HUES64 (cell line): ENCODE results near the gene SCYL3.
"Not testable (repeated sequence)": the region's sequence is repeated elsewhere in the genome, so short reads cannot be mapped to it uniquely, and the experiment has no call there.

Experiments used
- H3K27ac ChIP-seq: 2 replicates; pipeline ENCODE4 v1.7.0; 2013; ENCODE audit warnings: low read depth, low read length, inconsistent platforms
- H3K27me3 ChIP-seq: 2 replicates; pipeline ENCODE4 v1.6.1; 2013; ENCODE audit warnings: mild to moderate bottlenecking, low read length; ENCODE audit not compliant: insufficient read depth
- H3K36me3 ChIP-seq: 2 replicates; pipeline ENCODE4 v1.6.1; 2013; ENCODE audit warnings: mild to moderate bottlenecking, low read length; ENCODE audit not compliant: insufficient read depth
- H3K4me1 ChIP-seq: 2 replicates; pipeline ENCODE4 v1.6.1; 2013; ENCODE audit warnings: mild to moderate bottlenecking, low read length, moderate library complexity; ENCODE audit not compliant: insufficient read depth
- H3K4me3 ChIP-seq: 2 replicates; pipeline ENCODE4 v1.5.1; 2013; ENCODE audit warnings: mild to moderate bottlenecking, low read length, moderate library complexity
- H3K9ac ChIP-seq: 2 replicates; pipeline ENCODE4 v1.6.1; 2013; ENCODE audit warnings: mild to moderate bottlenecking, low read depth, low read length
- H3K9me3 ChIP-seq: 2 replicates; pipeline ENCODE4 v1.6.1; 2013; ENCODE audit warnings: low read depth, low read length; ENCODE audit not compliant: insufficient read depth
- WGBS: fragments of 150-250, 120-280 bp; methylation state at CpG from one replicate; pipeline ENCODE4 v1.1.7; 2013; ENCODE audit warnings: missing lambda C conversion rate; 5-methylcytosine and 5-hydroxymethylcytosine counted together

The SCYL3 gene

GRCh38 chr1:169867012-169867675 lies 26.6 kb downstream of the SCYL3 start:
- H3K36me3 ChIP-seq, result peaks cover 87% of the 10 kb centered on the region

GRCh38 chr1:169866577-169866976 lies 27.1 kb downstream of the SCYL3 start:
- Histone ChIP-seq H3K27ac (no peak overlapping the region), H3K9ac (no peak overlapping the region), H3K4me3 (no peak overlapping the region), H3K4me1 (no peaks in the 10 kb centered on the region), H3K27me3 (no peaks in the 10 kb centered on the region), H3K36me3 (peaks cover 87% of the 10 kb centered on the region), H3K9me3 (no peaks in the 10 kb centered on the region)
- WGBS, result 93% methylated on average over 2 of the region's 2 CpGs

More at GRCh38 chr1:169867012-169867675, 26.6 kb downstream of the SCYL3 start:
- Histone ChIP-seq H3K9ac (no peak overlapping the region), H3K9me3 (peaks cover 3% of the 10 kb centered on the region; the same call in 1 of the 2 replicates), H3K4me3 (no peak overlapping the region), H3K4me1 (no peaks in the 10 kb centered on the region), H3K27me3 (no peaks in the 10 kb centered on the region), H3K27ac (no peak overlapping the region)
- WGBS, result 99% methylated on average over 3 of the region's 4 CpGs

GRCh38 chr1:169864531-169864930 lies 29.2 kb downstream of the SCYL3 start:
- 93% methylated on average over 10 of the region's 10 CpGs for WGBS
- not testable (repeated sequence) for H3K4me3 ChIP-seq, H3K4me1 ChIP-seq, H3K27me3 ChIP-seq, H3K27ac ChIP-seq, H3K9ac ChIP-seq, H3K9me3 ChIP-seq
- H3K36me3 ChIP-seq, result peaks cover 93% of the 10 kb centered on the region

GRCh38 chr1:169860750-169861149 lies 32.9 kb downstream of the SCYL3 start:
- Histone ChIP-seq H3K36me3 (peaks cover 92% of the 10 kb centered on the region), H3K4me3 (no peak overlapping the region), H3K9me3 (no peaks in the 10 kb centered on the region), H3K27me3 (no peaks in the 10 kb centered on the region), H3K27ac (no peak overlapping the region), H3K9ac (no peak overlapping the region), H3K4me1 (no peaks in the 10 kb centered on the region)

GRCh38 chr1:169860187-169860586 lies 33.5 kb downstream of the SCYL3 start:
- H3K9me3 ChIP-seq, result no peaks in the 10 kb centered on the region
- no peaks in the 10 kb centered on the region for H3K27me3 ChIP-seq
- H3K4me1 ChIP-seq, result no peaks in the 10 kb centered on the region
- no peak overlapping the region for H3K4me3 ChIP-seq
- peaks cover 92% of the 10 kb centered on the region for H3K36me3 ChIP-seq
- H3K27ac ChIP-seq, result no peak overlapping the region
- 88% methylated on average over 1 of the region's 1 CpG for WGBS
- H3K9ac ChIP-seq, result no peak overlapping the region

- Histone ChIP-seq H3K27me3 (no peaks in the 10 kb centered on the region), H3K27ac (no peak overlapping the region), H3K9ac (no peak overlapping the region), H3K9me3 (no peaks in the 10 kb centered on the region), H3K4me3 (no peak overlapping the region), H3K4me1 (no peaks in the 10 kb centered on the region), H3K36me3 (peaks cover 95% of the 10 kb centered on the region)
- 91% methylated on average over 4 of the region's 4 CpGs for WGBS
Observed at GRCh38 chr1:169859001-169859400, 34.7 kb downstream of the SCYL3 start.

- Histone ChIP-seq H3K9ac (no peak overlapping the region), H3K36me3 (peaks cover 95% of the 10 kb centered on the region), H3K4me1 (no peaks in the 10 kb centered on the region), H3K27me3 (no peaks in the 10 kb centered on the region), H3K27ac (no peak overlapping the region), H3K9me3 (no peaks in the 10 kb centered on the region), H3K4me3 (no peak overlapping the region)
- 92% methylated on average over 3 of the region's 3 CpGs for WGBS
Observed at GRCh38 chr1:169858467-169858866, 35.2 kb downstream of the SCYL3 start.

GRCh38 chr1:169853341-169853740 lies 40.4 kb downstream of the SCYL3 start:
- no peaks in the 10 kb centered on the region for H3K9me3 ChIP-seq
- no peak overlapping the region for H3K4me3 ChIP-seq
- H3K9ac ChIP-seq, result no peak overlapping the region
- H3K4me1 ChIP-seq, result no peaks in the 10 kb centered on the region
- H3K27ac ChIP-seq, result no peak overlapping the region
- peaks cover 96% of the 10 kb centered on the region for H3K36me3 ChIP-seq
- no peaks in the 10 kb centered on the region for H3K27me3 ChIP-seq
- 89% methylated on average over 1 of the region's 1 CpG for WGBS

GRCh38 chr1:169849346-169850022 lies 44.2 kb downstream of the SCYL3 start:
- no peaks in the 10 kb centered on the region for H3K9me3 ChIP-seq
- H3K9ac ChIP-seq, result no peak overlapping the region
- H3K4me3 ChIP-seq, result no peak overlapping the region
- H3K4me1 ChIP-seq, result no peaks in the 10 kb centered on the region
- no peak overlapping the region for H3K27ac ChIP-seq
- H3K27me3 ChIP-seq, result no peaks in the 10 kb centered on the region
- H3K36me3 ChIP-seq, result peaks cover 97% of the 10 kb centered on the region
- WGBS, result 97% methylated on average over 5 of the region's 5 CpGs

- no peaks in the 10 kb centered on the region for H3K9me3 ChIP-seq
- WGBS, result 91% methylated on average over 2 of the region's 2 CpGs
- no peaks in the 10 kb centered on the region for H3K27me3 ChIP-seq
- peaks cover 97% of the 10 kb centered on the region for H3K36me3 ChIP-seq
- H3K4me1 ChIP-seq, result no peaks in the 10 kb centered on the region
- no peak overlapping the region for H3K27ac ChIP-seq
- H3K9ac ChIP-seq, result no peak overlapping the region
- no peak overlapping the region for H3K4me3 ChIP-seq
Observed at GRCh38 chr1:169848456-169848855, 45.2 kb downstream of the SCYL3 start.

- Histone ChIP-seq H3K9ac (no peak overlapping the region), H3K27me3 (no peaks in the 10 kb centered on the region), H3K9me3 (no peaks in the 10 kb centered on the region), H3K27ac (no peak overlapping the region), H3K4me3 (no peak overlapping the region), H3K36me3 (peaks cover 86% of the 10 kb centered on the region), H3K4me1 (no peaks in the 10 kb centered on the region)
- 100% methylated on average over 1 of the region's 1 CpG for WGBS
Observed at GRCh38 chr1:169844941-169845608, 48.6 kb downstream of the SCYL3 start.
